IPS-18a (cell line): Measurements from ENCODE around the gene TAF5L.

Experiments used
- H3K27ac ChIP-seq: one replicate; pipeline ENCODE4 v1.5.1; 2013; ENCODE audit warnings: low read length
- H3K27me3 ChIP-seq: one replicate; pipeline ENCODE4 v1.6.1; 2013; ENCODE audit warnings: mild to moderate bottlenecking, low read length; ENCODE audit not compliant: control insufficient read depth, insufficient read depth
- H3K36me3 ChIP-seq: one replicate; pipeline ENCODE4 v1.6.1; 2013; ENCODE audit warnings: low read depth, low read length; ENCODE audit not compliant: control insufficient read depth
- H3K4me1 ChIP-seq: one replicate; pipeline ENCODE4 v1.6.1; 2013; ENCODE audit warnings: low read depth, low read length; ENCODE audit not compliant: control insufficient read depth
- H3K4me3 ChIP-seq: one replicate; pipeline ENCODE4 v1.5.1; 2013; ENCODE audit warnings: low read length
- H3K9ac ChIP-seq: one replicate; pipeline ENCODE4 v1.6.1; 2013; ENCODE audit warnings: mild to moderate bottlenecking, low read length, moderate library complexity
- H3K9me3 ChIP-seq: one replicate; pipeline ENCODE4 v1.6.1; 2013; ENCODE audit warnings: low read depth, low read length; ENCODE audit not compliant: control insufficient read depth

TAF5L gene

DNA sequence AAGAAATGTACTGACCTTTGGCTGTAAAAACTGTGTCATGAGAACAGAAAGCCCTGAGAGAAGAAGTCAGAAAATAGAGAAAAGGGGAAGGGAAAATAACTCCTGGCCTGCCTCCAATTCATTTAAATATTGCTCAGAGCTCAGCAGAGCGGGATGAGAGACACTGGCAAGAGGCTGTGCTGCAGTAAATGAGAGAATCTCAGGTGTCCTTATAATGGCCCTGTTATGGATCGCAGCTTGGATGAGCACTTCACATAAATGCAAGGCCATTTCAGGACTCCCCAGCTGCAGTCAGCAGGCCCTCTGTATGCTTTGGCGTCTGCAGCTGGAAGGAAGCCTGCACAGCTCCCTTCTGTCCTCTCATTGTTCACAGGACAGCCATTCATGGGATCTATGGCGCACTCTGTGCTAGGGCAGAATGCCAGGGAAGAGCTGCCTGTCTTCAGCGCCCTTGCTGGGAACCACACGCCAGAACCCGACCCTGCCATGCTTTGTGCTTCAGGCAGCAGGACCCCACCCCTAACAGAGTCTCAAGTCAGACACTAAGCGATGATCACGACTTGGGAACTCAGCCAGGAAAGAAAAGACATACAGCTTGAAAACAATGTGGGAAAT lies 46.8 kb downstream of the TAF5L start:
- H3K27ac ChIP-seq, result no peak overlapping the region
- peaks cover 5% of the 10 kb centered on the region for H3K4me1 ChIP-seq
- H3K27me3 ChIP-seq, result no peaks in the 10 kb centered on the region
- H3K36me3 ChIP-seq, result no peaks in the 10 kb centered on the region
- no peaks in the 10 kb centered on the region for H3K9me3 ChIP-seq
- no peak overlapping the region for H3K9ac ChIP-seq
- H3K4me3 ChIP-seq, result no peak overlapping the region

DNA sequence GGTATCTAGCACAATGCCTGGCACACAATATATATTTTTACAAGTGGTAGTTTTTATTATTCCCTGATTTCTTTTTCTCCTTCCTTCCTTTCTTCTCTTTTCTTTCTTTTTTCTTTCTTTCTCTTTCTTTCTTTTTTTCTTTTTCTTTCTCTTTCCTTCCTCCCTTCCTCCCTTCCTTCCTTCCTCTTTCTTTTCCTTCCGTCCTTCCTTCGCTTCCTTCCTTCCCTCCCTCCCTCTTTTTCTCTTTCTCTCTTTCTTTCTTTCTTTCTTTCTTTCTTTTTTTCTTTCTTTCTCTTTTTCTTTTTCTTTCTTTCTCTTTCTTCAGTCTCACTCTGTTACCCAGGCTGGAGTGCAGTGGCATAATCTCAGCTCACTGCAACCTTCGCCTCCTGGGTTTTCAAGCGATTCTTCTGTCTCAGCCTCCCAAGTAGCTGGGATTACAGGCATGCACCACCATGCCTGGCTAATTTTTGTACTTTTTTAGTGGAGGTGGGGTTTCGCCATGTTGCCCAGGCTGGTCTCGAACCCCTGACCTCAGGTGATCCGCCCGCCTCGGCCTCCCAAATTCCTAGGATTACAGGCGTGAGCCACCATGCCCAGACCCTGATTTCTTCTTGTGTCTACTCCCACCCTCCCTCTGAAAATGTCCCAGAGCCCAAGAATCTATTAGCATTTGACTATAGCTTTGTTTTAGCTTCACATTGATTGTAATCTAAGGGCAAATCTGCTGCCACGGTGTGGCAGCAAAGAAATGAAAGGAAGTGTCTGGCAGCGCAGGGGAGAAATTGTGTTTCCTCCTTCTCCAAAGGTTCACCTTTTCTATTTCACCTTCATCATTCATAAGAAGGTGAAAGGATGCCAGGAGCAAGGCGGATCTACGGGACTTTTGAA lies 47.5 kb downstream of the TAF5L start:
- Histone ChIP-seq H3K9ac (no peak overlapping the region), H3K36me3 (no peaks in the 10 kb centered on the region), H3K27ac (no peak overlapping the region), H3K9me3 (no peaks in the 10 kb centered on the region), H3K4me3 (no peak overlapping the region), H3K4me1 (peaks cover 5% of the 10 kb centered on the region), H3K27me3 (no peaks in the 10 kb centered on the region)

GRCh38 chr1:229574679-229575442 lies 51.1 kb downstream of the TAF5L start:
- Histone ChIP-seq H3K9me3 (no peaks in the 10 kb centered on the region), H3K4me3 (no peak overlapping the region), H3K9ac (no peak overlapping the region), H3K27me3 (no peaks in the 10 kb centered on the region), H3K27ac (no peak overlapping the region), H3K36me3 (no peaks in the 10 kb centered on the region), H3K4me1 (peaks cover 5% of the 10 kb centered on the region)

DNA sequence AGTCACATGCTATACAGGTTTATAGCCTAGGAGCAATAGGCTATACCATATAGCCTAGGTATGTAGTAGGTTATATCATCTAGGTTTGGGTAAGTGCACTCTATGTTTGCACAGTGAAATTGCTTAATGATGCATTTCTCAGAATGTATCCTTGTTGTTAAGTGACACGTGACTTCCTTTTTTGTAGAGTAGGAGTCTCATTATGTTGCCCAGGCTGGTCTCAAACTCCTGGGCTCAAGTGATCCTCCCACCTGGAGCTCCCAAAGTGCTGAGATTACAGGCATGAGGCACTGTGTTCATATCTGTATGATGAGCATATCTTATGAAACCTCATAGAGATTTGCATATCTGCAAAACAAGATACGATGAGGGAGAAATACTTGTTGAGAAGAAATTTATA lies 53.6 kb downstream of the TAF5L start:
- Histone ChIP-seq H3K27me3 (no peaks in the 10 kb centered on the region), H3K4me1 (no peaks in the 10 kb centered on the region), H3K36me3 (no peaks in the 10 kb centered on the region), H3K27ac (no peak overlapping the region), H3K4me3 (no peak overlapping the region), H3K9me3 (no peaks in the 10 kb centered on the region), H3K9ac (no peak overlapping the region)

DNA sequence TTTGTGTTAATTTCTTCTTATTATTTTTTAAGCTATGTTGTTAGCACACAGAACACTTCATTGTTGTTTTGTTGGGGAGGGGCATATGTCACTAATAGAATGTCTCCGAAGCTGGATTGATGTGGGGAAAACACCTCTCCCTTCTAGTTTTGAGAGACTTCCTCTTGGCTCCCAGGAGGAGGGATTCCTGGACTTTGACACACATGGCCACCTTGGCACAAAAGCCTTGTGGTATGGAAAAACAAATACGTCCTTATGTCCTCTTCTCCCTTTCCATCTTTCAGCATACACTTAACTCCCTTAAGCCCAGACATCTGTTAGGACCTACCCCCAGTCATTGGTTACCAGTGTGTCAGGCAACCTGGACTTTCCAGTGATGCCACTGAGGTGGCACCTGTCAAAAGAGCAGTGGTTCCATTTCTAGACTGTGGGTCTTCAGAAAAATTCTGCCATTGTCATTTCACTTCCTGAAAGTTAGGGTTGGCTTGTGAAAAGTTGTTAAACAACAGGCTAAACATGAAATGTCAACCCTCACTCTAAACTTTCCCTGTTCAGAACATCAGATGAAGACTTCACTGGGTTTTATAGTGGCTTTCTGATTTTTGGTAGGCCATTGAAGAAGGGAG lies 54.9 kb downstream of the TAF5L start:
- Histone ChIP-seq H3K27ac (no peak overlapping the region), H3K4me3 (no peak overlapping the region), H3K4me1 (no peaks in the 10 kb centered on the region), H3K27me3 (no peaks in the 10 kb centered on the region), H3K9me3 (no peaks in the 10 kb centered on the region), H3K36me3 (no peaks in the 10 kb centered on the region), H3K9ac (no peak overlapping the region)

DNA sequence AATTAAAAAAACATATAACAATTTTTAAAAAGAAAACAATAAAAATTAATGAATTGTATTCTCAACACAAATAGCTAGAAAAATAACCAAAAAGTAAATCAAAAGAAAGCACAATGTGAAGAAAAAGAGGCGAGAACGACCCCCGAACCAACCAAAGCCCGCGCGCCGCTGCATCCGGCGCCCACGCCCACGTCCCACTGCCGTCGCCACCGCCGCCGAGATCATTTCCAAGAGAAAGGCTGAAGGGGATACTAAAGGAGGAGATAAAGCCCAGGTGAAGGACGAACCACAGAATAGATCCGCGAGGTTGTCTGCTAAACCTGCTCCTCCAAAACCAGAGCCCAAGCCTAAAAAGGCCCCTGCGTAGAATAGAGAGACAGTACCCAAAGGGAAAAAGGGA lies 55.6 kb downstream of the TAF5L start:
- Histone ChIP-seq H3K27ac (no peak overlapping the region), H3K36me3 (no peaks in the 10 kb centered on the region), H3K4me3 (no peak overlapping the region), H3K9ac (no peak overlapping the region), H3K27me3 (no peaks in the 10 kb centered on the region), H3K9me3 (no peaks in the 10 kb centered on the region), H3K4me1 (no peaks in the 10 kb centered on the region)

DNA sequence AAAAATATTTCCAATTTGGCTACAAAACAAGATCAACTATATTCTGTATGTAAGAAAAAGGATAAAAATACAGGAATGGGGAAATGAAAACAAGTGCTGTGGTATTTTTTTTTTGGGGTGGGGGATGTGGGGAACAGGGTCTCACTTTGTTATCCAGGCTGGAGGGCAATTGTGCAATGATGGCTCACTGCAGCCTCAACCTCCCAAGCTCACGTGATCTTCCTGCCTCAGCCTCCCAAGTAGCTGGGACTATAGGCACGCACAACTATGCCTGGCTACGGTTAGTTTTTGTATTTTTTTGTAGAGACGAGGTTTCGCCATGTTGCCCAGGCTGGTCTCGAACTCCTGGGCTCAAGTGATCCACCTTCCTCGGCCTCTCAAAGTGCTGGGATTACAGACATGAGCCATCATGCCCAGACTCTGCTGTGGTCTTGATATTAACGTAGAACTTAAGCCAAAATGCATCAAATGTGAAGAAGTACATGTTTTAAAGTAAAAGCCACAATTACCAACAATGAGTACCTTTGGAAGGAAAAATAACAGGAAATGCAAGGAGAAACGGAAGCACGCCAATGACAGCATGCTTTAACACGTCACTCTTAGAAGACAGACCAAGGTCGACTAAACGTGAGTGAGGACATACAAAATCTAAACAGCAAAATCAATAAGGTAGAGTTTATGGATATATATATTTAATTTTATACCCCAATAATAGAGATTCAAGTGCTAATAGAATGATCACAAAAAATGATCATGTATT lies 58.6 kb downstream of the TAF5L start:
- Histone ChIP-seq H3K9me3 (no peaks in the 10 kb centered on the region), H3K4me3 (no peak overlapping the region), H3K27ac (no peak overlapping the region)

GRCh38 chr1:229563701-229564100 lies 62.2 kb downstream of the TAF5L start:
- Histone ChIP-seq H3K27ac (no peak overlapping the region), H3K9ac (peak overlapping the region; percentile 16), H3K9me3 (no peaks in the 10 kb centered on the region), H3K36me3 (no peaks in the 10 kb centered on the region), H3K27me3 (no peaks in the 10 kb centered on the region), H3K4me3 (no peak overlapping the region), H3K4me1 (peaks cover 6% of the 10 kb centered on the region)

More for the DNA sequence above, 58.6 kb downstream of the TAF5L start:
- Histone ChIP-seq H3K9ac (no peak overlapping the region), H3K27me3 (no peaks in the 10 kb centered on the region), H3K4me1 (peaks cover 6% of the 10 kb centered on the region), H3K36me3 (no peaks in the 10 kb centered on the region)

DNA sequence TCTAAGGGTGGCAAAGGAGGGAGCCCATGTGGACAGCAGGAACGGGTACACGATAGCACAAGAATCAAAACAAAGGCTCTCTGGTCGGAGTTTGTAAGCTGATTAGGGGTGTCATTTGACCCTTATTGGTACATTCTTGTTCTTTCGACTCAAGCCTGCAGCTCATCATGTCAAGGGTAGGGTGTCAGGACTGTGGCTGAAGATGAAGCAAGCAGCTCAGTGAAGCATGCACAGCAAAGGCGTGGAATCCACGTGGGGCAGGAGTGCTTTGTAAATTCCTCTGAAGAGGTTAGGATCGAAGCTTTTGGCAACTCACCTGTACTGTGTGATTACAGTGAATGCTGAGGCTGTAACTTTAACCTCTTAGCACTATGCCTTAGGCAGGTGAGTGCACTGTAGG lies 62.7 kb downstream of the TAF5L start:
- Histone ChIP-seq H3K27ac (no peak overlapping the region), H3K9me3 (no peaks in the 10 kb centered on the region), H3K4me1 (peaks cover 6% of the 10 kb centered on the region), H3K4me3 (no peak overlapping the region), H3K9ac (peak overlapping the region; percentile 16), H3K36me3 (no peaks in the 10 kb centered on the region), H3K27me3 (no peaks in the 10 kb centered on the region)

DNA sequence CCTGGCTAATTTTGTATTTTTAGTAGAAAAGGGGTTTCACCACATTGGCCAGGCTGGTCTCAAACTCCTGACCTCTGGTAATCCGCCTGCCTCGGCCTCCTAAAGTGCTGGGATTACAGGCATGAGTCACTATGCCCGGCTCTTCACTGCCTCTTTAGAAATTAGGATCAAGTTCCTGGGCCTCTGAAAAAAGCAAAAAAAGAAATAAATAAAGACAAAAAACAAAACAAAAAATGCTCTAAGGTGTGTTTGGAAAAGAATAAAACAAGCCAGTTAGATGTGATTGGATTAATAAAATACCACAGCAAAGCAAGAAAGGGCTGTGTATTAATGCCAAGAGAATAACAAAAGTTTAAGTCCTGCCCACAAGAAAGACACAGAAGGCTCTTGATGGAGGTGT lies 63.2 kb downstream of the TAF5L start:
- Histone ChIP-seq H3K27ac (no peak overlapping the region), H3K36me3 (no peaks in the 10 kb centered on the region), H3K4me3 (no peak overlapping the region), H3K9ac (no peak overlapping the region), H3K27me3 (no peaks in the 10 kb centered on the region), H3K9me3 (no peaks in the 10 kb centered on the region), H3K4me1 (peaks cover 6% of the 10 kb centered on the region)

DNA sequence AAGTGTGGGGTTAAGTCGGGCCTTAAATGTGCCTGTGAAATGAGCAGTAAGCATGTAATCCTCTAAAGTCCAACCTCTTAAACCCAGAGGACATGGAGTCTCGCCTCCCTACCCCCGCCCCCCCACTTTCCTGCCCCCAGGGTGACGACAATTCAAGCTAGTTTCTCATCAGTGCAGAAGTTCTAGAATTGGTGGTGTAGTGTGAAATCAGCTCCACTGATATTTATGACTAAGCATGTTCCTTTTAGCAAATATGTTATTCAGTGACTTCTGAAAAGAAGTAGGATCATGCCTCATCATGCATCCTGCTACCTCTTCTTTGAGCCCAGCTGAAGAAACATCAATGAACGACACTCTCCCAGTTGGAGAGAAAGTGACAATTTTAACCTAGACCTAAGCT lies 64.8 kb downstream of the TAF5L start:
- H3K9ac ChIP-seq, result no peak overlapping the region
- H3K9me3 ChIP-seq, result no peaks in the 10 kb centered on the region
- no peaks in the 10 kb centered on the region for H3K36me3 ChIP-seq
- H3K4me3 ChIP-seq, result no peak overlapping the region
- H3K4me1 ChIP-seq, result peaks cover 6% of the 10 kb centered on the region
- no peak overlapping the region for H3K27ac ChIP-seq
- H3K27me3 ChIP-seq, result peaks cover 10% of the 10 kb centered on the region
